Uterus (tissue), 2 donors: ENCODE results near the gene KDELR3.

ENCODE experiments used
- POLR2A ChIP-seq, 2 donors: fragments of 450-650 bp; IDR thresholded peaks; one replicate each; pipeline ENCODE4 v1.6.1; 2016; ENCODE audit warnings: antibody characterized with exemption in 2 of 2, mild to moderate bottlenecking in 1 of 2, moderate library complexity in 1 of 2
- TF ChIP-seq, protein P1 (sequence below), 4 experiments: fragments of 200-600 bp in 2 of 4; fragments of 450-650 bp in 2 of 4; sonication (generic) in 2 of 4; IDR thresholded peaks; one replicate each; pipeline ENCODE4 v1.5.1; 2016 to 2019; ENCODE audit warnings: antibody characterized with exemption in 4 of 4, mild to moderate bottlenecking in 2 of 4, moderate library complexity in 1 of 4

DNA sequence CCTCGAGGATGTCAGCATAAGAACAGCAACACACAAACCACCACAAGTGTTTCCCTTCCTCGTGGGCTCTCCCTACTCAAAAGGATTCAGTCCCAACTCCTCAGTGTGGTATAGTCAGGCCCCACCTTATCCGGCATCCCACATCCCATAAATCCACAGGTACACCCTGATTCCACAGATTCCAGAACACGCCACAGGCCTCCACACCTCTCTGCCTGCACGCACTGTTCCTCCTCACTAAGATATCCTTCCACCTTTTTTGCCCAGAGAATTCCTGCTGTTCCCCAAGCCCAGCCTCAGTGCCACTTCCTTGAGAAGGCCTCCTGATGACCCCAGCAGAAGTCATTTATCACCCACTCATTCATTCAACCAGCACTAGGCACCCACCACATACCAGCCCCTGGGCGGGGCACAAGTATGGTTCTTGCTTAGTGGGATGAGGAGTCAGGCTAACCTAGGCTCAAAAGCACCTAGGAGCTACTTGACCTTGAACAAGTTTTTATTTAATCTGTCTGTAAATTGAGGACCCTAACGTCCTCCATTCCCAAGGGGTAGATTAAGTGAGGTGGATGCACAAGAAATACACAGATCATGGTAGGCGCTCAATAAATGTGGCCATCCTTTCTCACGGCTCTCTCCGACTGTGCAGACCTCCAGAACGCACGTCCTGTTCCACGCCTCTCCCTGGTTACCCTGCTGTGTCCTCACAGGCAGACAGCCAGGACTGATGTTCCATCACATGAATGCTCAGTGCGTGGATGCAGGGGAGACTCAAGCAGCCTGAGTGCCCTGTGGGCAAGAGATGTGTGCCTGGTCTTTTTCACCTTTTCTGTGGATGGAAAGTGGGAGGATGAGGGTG lies 10.8 kb upstream of the KDELR3 start:
- TF ChIP-seq, protein P1, sequence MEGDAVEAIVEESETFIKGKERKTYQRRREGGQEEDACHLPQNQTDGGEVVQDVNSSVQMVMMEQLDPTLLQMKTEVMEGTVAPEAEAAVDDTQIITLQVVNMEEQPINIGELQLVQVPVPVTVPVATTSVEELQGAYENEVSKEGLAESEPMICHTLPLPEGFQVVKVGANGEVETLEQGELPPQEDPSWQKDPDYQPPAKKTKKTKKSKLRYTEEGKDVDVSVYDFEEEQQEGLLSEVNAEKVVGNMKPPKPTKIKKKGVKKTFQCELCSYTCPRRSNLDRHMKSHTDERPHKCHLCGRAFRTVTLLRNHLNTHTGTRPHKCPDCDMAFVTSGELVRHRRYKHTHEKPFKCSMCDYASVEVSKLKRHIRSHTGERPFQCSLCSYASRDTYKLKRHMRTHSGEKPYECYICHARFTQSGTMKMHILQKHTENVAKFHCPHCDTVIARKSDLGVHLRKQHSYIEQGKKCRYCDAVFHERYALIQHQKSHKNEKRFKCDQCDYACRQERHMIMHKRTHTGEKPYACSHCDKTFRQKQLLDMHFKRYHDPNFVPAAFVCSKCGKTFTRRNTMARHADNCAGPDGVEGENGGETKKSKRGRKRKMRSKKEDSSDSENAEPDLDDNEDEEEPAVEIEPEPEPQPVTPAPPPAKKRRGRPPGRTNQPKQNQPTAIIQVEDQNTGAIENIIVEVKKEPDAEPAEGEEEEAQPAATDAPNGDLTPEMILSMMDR (IDR thresholded peaks at IDR 0.05), result no peak
- no peak for TF ChIP-seq POLR2A (IDR thresholded peaks at IDR 0.05)
